Jurkat, Clone E6-1 (cell line): ENCODE measurements around the gene SLC15A4. TPM values are rescaled to one million over a fixed set of nuclear protein-coding genes. Genes with fewer than 3 reads are reported as not detected.
"Not testable (repeated sequence)": the region's sequence is repeated elsewhere in the genome, so short reads cannot be mapped to it uniquely, and the experiment has no call there.

ENCODE experiments used
- DNase-seq: peaks from one replicate; pipeline ENCODE4 v3.0.0-alpha.2; 2011; ENCODE audit warnings: low read depth, low spot score
- H3K4me3 ChIP-seq: 2 replicates; pipeline ENCODE4 v1.5.1; 2011; ENCODE audit warnings: mild to moderate bottlenecking, low read length, control low read depth, moderate library complexity
- polyA plus RNA-seq: library from polyadenylated mRNA; unstranded; fragments of >200 nt; gene quantifications from one replicate; pipeline ENCODE4 v1.2.1, GENCODE V29; 2012; ENCODE audit warnings: missing spikeins; ENCODE audit not compliant: insufficient read length, insufficient read depth

The SLC15A4 gene
- 32.1 TPM for polyA plus RNA-seq

DNA sequence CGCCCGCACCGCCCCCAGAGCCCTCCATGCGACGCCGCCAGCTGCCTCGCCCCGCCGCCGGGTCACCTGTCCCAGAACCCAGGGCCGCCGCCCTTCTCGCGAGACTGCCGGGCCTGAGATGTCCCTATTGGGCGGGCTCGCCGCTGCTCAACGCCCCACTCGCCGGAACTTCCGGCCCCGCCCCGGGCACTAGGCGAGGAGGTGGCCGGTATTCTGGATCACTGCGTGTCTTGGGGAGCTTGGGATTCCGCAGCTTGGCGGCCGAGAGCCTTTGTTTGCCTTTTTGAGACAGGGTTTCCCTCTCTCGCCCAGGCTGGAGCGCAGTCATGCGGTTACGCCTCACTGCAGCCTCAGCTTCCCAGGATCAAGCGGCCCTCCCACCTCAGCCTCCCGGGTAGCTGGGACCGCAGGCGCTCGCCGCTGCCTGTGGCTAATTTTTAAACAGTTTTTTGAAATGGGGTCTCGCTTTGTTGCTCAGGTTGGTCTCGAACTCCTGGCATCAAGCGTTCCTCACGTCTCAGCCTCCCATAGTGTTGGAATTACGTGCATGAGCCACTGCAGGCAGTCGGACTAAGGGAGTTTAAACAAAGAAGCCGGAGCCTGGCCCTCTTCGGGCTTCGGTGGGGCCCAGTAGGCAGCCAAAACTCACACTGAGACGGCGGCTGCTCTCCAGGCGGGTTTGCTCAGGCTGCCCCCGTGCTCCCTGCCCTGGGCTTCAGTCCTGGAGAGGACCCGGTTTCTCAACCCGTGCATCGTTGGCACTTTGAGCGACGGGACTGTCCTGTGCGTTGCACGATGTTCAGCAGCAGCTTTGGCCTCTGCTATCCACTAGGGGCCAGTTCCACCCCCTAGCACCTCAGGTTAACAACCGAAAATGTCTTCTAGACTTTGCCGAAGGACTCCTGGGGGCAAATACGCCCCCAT, at the start of gene SLC15A4:
SLC15A4 (minus strand) TSS at position 43 of the 924 bp plus-strand sequence; CDS start at position 28, 15 bp downstream.
- DNase-seq, result peak; percentile 86
- H3K4me3 ChIP-seq, result peak within 1 kb of the TSS; percentile 89

DNA sequence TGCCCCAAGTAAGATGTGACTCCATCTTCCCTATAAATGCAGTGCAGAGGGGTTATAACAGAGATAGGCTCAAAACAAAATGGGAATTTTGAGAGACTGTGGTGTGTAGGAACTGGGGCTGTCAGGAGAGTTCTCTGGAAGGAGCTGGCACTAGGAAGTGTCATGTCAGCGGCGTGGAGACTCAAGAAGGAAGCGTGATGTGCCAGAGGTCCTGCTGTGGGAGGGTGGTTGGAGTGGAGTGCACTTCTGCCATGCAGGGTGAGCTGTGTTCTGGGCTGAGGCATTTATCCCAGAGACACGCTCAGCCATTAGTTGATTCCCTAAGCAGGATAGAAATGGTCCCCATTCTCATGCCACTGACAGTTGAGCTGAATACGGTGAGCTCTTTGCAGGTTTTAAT, 48.5 kb upstream of the SLC15A4 start:
- no peak overlapping the region for H3K4me3 ChIP-seq
- DNase-seq, result no peak

DNA sequence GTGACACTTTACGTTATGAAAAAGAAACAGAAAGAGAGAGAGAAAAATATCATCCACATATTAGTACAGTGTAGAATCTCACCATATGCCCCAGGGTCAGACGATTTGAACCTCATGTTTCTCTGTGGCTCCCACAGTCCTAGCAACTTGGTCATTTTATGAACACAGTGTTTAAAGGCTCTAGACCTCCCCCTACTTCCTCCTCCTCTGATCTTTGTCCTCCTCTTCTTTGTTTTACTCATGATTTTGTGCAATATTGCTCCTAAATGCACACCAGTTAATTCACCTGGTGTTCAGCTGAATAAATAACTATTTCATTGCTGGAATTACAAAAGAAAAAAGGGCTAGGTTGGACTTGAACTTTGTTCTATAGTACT, 47.7 kb upstream of the SLC15A4 start:
- no peak for DNase-seq
- H3K4me3 ChIP-seq, result no peak overlapping the region

DNA sequence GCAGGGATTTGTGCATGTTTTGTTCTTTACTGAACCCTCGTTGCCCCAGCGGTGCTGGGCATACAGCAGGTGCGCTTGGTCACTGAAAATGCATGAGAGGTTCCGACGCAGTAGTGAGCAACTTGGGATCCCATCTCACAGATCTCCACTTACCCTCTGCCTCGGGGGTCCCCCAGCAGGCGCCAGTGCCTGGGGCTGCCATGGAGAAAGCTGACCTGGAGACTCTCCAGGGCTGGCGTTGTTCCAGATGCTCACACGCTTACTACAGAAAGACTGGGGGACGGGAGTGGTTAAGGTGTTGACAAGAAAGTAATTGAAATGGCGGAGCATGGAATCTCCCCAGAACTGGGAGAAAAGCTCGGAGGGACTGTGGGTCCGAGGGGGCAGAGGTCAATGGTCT, 43.7 kb upstream of the SLC15A4 start:
- H3K4me3 ChIP-seq, result no peak overlapping the region

DNA sequence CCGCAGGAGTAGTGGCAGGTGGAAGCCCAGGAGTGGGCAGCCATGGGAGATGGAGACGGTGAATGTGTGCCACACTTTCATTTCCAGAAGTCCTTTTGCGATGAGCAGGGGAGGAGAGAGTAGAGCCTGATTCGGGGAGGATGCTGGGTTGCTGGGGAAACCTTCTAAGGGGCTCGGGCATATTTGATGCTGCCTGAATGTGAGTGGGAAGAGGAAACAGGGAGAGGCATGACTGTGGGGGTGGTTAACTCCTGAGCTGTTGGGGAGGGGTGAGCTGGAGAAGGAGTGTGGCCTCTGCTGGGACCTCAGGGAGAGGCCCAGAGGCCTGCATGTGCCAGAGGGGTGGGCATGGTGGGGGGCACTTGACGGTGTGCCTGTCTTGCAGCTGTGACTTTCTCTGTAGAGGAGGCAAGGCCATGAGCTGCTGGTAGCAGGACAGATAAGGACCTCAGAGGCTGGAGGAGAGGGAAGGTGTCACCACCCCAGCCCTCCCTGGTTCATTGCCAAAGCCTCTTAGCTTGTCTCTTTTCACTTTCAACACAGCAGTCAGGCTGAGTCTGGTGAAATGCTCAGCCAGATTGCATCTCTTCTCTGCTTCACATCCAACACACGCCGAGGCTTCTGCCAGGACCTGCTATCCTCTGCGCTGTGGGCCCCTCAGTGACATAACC, 40.9 kb upstream of the SLC15A4 start:
- no peak overlapping the region for H3K4me3 ChIP-seq
- DNase-seq, result no peak

More for the DNA sequence above, 43.7 kb upstream of the SLC15A4 start:
- DNase-seq, result no peak

DNA sequence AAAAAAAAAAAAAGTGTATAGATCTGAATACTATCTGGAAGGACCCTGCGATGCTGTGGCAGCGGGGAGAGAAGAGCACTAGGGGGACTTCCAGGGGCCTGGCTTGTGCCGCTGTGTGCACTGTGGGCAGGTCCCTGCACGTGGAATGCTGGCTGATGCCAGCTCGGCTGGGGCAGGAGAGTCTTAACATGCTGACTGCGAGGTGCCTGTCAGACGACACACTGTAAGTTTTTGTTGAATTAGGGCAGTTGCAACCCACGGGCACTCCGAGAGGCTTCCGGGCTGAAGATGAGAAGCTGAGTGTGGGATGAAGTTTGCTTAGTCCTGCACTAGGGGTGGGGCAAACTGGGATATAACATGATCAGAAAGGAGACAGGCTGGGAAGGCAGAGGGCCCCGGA, 40.2 kb upstream of the SLC15A4 start:
- H3K4me3 ChIP-seq, result no peak overlapping the region
- no peak for DNase-seq

DNA sequence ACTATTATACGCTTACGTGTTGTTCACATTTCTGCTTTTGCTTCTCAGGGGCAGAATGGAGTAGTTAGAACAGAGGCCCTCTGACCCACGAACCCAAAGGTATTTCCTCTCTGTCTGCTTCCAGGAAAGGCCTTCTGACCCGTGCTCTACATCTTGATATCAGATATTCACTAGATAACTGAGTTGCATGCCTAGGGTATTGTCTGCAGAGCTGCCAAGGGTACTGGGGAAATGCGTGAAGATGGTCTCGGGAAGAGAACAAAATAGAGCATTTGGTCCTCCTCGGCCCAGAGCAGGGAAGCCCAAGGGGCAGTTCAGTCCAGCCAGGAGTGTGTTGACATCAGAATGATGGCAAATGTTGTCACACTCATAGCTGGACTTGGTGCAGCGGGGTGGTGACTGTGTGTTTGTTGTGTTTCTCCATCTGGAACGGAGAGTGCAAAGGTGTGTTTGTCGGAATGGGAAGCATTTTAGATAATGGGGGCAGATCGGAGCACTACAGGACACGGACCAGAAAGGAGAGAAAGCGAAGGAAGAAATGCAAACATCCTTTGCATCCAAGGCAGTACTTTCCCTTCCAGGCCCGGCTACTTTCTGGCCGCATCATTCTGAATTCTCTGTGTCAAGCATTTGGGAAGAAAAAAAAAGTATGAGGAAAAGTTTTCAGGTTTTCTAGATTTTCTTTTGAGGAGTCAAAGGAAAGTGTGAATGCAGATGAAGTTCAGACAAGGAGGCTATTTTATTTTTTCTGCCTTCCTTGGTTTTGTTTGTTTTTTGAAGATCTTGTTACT, 37.7 kb upstream of the SLC15A4 start:
- no peak overlapping the region for H3K4me3 ChIP-seq
- DNase-seq, result no peak

DNA sequence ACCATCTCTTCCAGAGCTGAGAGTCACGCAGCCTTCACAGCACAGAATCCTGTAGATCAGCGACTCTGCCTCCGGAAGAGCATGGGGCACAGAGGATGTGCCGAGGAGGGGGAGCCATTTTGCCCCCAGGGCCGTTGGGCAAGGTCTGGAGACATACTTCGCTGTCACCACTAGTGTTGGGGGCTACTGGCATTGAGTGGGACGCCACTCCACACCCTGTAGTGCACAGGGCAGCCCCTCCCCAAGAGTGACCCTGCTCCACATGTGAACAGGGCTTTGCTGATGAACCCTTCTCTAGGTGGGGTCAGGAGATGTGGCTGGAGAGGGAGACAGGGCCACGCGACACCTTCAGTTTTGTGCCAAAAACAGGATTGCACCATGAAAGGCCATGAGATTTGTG, 35.6 kb upstream of the SLC15A4 start:
- no peak overlapping the region for H3K4me3 ChIP-seq
- no peak for DNase-seq

DNA sequence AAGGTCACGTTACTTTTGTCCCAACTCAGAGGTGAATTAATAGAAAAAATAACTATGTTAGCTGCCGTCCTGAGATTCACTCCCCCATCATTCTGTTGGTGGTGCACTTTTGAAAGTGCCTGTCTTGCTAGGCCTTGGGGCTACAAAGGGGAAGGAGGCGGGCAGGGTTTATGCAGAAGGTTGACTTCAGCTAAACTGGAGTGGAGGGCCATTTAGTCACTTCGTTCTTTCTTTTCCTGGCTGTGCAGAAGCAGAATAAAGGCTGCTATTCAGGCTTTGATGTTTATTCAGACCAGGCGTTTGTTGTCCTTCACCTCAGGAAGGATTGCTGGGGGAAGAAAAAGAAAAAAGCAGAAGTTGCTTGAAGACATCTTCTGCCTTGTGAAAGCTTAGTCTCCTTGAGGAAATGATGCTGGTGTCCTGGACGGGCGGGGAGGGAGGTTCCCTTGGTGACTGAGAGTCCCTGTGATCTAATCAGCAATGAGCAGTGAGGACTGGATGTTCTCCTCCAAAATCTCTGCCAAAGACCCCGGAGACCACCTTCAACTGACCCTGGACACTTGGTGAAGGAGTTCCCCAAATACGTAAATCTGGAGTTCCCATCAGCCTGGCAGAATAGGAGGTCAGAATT, 33.5 kb upstream of the SLC15A4 start:
- no peak for DNase-seq
- no peak overlapping the region for H3K4me3 ChIP-seq

DNA sequence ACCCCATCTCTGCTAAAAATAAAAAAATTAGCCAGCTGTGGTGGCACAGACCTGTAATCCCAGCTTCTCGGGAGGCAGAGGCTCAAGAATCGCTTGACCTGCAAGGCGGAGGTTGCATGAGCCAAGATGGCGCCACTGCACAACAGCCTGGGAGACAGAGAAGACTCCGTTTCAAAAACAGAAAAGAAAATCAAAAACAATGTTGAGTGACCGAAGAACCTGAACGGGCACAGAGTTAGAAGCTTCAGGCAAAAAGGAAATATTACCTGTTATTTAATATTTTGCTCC, 33.0 kb upstream of the SLC15A4 start:
- no peak overlapping the region for H3K4me3 ChIP-seq
- DNase-seq, result no peak

DNA sequence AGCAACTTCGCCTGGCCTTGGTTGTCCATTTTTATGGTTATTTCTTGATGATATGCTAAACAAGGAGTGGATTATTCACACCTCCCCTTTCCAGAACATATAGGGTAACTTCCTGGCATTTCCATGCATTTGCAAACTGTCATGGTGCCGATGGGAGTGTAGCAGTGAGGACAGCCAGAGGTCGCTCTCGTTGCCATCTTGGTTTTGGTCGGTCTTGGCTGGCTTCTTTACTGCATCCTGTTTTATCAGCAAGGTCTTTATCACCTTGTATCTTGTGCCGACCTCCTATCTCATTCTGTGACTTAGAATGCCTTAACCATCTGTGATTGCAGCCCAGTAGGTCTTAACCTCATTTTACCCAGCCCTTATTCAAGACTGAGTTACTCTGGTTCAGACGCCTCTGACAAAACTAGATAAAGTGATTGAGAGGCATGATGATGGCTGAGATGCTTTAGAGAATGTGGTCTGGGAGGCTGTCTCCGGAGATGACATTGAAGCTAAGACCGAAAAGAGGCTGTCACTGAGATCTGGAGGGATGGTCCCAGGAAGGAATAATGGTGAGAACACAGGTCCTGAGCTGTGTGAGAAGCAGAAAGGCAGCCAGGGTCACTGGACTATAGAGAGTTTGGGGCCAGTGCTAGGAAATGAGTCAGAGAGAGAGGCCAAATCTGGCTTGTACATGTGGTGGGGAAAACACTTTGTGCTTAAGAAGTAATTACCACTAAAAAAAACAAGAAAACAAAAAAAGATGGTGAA, 32.5 kb upstream of the SLC15A4 start:
- H3K4me3 ChIP-seq, result no peak overlapping the region
- no peak for DNase-seq

DNA sequence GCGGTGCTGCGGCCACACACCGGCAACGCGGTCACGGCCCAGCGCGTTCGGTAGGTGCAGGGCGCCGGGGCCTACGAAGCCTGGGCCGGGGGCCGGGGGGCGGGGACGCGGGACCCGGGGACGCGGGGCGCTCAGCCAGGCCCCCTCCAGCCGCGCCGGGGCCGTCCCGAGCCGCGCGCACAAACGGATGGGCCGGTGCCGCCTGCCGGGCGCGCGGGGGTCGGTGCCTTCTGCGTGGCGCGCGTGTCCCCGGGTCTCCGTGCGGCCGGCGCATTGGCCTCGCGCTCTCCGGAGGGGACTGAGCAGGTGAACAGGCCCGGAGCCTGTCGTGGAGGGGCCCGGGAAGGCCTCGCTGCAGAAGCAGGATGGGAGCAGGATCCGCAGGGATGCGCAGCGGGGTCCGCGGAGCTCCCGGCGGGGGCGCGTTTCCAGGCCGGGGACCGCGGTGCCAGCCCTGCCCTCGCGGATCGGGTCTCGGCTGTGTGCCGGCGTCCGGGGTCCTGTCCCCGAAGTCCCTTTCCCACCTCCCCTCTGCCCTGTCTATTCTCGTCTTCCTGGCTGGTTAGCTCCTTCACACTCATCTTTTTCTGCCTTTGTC, 29.9 kb upstream of the SLC15A4 start:
- no peak for DNase-seq

DNA sequence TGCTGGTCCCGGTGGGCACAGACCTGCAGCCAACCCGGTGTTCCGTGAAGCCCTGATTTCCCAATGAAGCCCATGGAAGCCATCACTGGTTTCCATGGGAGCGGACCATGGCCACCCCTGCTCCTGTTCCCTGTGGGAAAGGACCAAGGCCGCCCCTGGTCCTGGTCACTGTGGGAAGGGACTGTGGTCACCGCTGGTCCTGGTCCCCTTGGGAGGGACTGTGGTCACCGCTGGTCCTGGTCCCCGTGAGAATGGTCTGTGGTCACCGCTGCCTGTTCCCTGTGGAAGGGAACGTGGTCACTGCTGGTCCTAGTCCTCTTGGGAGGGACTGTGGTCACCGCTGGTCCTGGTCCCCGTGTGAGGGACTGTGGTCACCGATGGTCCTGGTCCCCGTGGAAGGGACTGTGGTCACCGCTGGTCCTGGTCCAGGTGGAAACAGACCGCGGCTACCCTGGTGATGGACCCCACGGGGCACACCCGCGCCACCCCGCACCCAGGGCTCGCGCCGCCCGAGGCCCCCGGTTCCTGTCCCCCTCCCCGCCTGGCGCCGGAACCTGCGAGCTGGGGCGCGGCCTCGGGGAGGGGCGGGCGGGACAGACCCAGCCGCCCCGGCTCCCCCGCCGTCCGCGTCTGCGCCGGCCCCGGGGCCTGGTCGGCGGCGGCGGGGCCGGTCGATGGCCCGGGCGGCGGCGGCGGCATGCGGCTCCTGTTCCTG, 29.3 kb upstream of the SLC15A4 start, which contains the start of gene GLT1D1:
GLT1D1 (plus strand) TSS at position 594 of the 715 bp plus-strand sequence; CDS start at position 698, 104 bp downstream.
- no peak within 1 kb of the TSS for H3K4me3 ChIP-seq
- DNase-seq, result no peak

More for the DNA sequence above, 29.9 kb upstream of the SLC15A4 start:
- no peak overlapping the region for H3K4me3 ChIP-seq

DNA sequence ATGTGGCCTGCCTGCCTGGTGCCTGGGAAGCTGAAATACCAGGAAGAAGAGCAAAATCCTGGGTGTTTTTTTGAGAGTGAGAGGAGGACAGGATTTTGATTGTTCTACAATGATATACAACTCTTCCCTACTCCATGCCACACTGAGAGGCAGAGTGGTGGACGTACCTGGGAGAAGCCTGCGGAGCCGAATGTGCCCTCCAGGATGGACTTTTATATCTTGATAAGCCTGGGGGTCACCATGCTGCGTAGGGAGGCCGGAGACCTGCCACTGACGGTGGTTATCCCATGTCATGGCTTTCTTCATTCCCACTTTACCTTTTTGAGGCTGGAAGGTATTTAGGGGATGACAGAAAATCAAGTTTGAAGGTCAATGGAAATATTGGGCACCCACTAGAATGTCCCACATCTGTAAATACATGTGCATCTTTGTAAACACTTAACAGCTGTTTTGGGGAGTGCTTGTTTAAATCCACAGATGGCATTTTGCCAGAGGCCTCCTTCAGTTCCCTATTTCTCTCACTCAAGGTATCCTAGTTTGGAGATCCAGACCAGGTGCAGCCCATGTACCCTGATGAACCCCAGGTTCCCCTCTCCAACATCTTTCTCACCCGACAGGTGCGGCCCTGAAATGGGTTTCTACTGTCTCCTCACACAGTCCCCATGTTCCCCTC, 28.4 kb upstream of the SLC15A4 start:
- H3K4me3 ChIP-seq, result no peak overlapping the region
- no peak for DNase-seq

DNA sequence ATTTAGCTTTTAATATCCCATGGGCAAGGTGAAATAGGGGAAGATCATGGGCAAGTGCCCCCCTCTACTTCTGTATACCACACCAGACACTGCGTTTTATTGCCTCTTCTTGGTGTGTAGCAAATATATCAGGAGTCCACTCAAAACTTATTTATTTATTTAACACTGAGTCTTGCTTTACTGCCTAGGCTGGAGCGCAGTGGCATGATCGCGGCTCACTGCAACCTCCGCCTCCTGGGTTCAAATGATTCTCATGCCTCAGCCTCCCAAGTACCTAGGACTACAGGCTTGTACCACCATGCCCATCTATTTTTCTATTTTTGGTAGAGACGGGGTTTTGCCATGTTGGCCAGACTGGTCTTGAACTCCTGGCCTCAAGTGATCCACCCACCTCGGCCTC, 27.7 kb upstream of the SLC15A4 start:
- not testable (repeated sequence) for DNase-seq, H3K4me3 ChIP-seq

DNA sequence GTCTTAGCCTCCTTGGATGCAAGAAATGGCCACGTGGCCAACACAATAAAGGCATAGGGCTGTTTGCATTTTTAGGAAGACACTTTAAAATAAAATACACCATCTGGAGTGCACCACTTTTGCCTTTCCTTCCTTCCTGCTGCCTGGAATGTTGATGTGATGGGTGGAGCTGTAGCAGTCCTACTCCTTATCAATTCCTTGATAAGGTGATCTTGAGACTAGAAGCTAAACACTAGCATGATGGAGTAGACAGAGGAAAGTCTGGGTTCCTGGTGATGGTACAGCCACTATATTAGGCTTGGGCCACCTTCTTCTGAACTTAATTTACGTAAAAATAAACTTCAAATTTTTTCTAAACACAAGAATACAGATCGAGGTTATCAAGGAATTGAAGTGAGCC, 26.6 kb upstream of the SLC15A4 start:
- H3K4me3 ChIP-seq, result no peak overlapping the region
- DNase-seq, result no peak

DNA sequence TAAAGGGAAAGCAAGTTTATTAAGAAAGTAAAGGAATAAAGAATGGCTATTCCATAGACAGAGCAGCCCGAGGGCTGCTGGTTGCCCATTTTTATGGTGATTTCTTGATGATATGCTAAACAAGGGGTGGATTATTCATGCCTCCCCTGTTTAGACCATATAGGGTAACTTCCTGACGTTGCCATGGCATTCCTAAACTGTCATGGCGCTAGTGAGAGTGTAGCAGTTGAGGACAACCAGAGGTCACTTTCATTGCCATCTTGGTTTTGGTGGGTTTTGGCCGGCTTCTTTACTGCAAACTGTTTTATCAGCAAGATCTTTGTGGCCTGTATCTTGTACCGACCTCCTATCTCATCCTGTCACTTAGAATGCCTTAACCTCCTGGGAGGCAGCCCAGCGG, 26.0 kb upstream of the SLC15A4 start:
- not testable (repeated sequence) for DNase-seq, H3K4me3 ChIP-seq
